ENCODE results near the gene CWF19L2.
"Not testable (repeated sequence)": the region's sequence is repeated elsewhere in the genome, so short reads cannot be mapped to it uniquely, and the experiment has no call there.

The CWF19L2 gene

DNA sequence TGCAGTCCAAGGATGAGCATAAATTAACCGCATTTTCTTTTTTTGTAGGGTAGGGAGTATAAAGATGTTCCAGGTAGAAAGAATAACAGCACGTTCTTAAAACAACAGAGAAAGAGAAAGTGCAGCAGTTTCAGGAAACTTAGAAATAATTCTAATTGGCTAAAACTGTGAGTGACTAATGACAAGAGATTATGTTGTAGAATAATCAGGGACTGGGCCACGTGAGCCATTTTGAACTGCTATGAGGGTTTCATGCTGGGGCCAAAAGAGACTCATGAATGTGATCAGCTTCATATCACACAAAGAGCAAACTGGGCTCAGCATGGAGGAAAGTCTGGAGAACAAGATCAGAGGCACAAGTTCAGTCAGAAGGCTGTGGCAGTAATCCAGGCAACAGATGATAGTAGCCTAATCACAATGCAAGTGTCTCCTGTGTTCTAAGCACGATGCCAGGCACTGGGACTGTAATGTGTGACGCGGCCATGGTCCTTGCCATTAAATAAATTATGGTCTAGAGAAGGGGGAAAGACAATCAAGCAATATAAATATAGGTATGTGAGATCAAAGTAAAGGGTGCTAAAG is 17.9 kb downstream of the CWF19L2 start:
- no peak for DNase-seq (ENCODE audit: low read depth in 3 of 3, low spot score in 1 of 3)

DNA sequence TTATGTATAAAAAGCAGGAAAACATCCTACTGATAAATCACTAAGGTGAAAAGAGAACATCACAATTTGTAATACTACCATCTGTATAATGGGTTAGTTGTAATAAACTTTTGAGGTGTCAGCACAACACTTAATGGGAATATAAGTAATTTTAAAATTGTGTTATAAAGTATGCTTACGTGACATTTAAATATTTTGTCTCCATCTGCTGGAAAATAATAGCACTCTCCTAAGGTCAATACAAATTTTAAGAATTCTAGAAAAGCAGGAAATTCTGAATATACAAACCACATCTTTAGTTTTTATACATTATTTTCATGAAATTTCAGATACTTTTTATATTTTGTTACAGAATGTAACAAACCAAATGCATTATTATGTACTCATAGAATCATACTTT is 19.5 kb downstream of the CWF19L2 start:
- no peak for DNase-seq (ENCODE audit: low read depth in 3 of 3, low spot score in 1 of 3)

DNA sequence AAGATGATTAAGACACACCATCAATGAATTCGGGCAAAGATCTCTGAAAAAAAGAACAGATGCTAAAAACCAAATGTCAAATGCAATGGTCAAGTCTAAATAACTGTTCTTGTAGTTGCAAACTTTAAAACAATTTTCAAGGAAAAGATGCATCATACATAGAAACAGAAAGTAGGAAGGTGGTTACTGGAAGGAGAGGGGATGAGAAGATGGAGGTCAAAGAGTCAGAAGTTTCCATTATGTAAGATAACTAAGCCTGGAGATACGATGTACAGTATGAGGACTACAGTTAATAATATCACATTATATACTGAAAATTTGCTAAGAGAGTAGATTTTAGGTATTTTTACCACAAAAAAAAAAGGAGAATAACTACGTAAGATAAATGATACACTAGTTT is 27.1 kb downstream of the CWF19L2 start:
- no peak for DNase-seq (ENCODE audit: low read depth in 3 of 3, low spot score in 1 of 3)

DNA sequence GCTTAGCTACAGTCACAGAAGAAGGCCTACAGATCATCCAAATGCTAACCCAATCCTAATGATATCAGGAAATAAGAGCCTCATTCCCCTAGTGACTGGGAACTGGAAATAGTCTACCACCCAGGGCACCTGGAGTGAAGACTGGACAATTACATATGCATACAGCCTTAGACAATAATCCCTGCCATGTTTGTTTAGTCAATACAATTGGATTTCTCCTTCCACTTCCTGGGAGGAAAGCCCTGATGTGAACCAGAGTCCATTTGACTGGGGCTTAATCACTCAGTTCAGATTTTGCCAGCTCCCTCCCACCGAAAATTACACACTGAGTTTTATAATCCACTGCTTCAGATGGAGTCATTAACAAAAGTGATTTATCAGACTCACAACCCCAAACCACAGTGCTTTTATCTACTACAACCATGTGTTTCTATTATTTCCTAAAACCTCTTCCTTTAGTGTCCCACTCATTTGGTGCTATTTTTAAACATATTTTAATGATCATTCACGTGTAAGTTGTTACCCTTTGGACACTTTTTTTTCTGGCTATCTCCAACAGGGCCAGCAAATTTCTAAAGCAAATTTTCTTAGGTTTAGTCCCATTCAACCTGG is 29.9 kb downstream of the CWF19L2 start:
- DNase-seq (ENCODE audit: low read depth in 3 of 3, low spot score in 1 of 3): no peak

DNA sequence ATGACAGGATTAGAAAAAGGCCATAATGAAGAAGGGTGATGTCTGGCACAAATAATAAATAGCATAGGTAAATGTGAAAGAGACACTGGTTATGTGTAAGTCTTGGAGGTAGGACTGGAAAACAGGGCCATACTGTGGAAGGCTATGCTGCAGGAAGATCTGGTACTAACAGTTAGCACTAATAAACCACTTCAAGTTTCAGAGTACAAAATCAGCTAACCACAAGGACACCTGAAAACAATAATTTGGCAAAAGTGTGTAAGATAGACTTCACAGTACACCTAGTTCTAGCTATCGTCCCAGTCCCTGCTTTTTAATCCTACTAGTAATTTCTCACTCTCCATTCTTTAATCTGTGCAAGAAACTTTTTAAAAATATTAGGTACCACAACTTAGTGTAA is 44.3 kb downstream of the CWF19L2 start:
- DNase-seq (ENCODE audit: low read depth in 3 of 3, low spot score in 1 of 3): no peak

DNA sequence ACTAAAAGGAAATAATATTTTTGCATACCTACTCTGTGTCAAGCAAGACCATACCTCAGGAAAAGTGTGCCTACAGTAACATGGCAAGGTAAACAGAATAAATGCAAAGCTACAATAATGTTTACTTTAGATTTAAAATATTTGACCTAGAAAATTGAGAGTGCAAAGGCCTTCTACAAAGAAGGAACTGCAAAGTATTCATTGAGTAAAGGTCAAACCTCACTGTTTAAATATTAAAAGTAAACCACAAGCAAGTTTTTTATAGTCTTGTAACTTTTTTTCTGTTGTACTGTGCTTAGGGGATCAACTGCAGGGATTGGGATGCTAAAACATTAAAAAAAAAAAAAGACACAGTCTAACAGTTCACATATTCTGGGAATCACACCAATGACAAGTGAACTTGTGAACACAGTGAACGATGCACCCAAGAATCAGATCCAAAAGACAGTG is 48.8 kb downstream of the CWF19L2 start:
- DNase-seq (ENCODE audit: low read depth in 3 of 3, low spot score in 1 of 3): no peak

DNA sequence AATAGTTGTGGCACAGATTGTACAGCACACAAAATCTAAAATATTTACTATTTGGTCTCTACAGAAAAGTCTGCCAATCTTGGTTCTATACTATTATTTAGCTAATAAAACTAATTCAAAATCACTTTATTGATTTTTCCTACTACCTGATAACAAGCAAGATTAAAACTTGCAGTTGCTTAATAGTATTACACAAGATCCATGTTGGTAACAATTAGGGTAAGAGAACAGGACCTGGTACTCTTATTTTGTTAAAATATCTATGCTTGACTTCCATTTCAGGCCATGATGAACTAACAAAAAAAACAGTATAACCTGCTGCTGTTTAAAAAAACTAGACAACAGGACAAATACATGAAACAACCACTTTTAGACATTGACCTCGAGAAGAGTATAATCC is 52.4 kb downstream of the CWF19L2 start:
- DNase-seq (ENCODE audit: low read depth in 3 of 3, low spot score in 1 of 3): no peak

DNA sequence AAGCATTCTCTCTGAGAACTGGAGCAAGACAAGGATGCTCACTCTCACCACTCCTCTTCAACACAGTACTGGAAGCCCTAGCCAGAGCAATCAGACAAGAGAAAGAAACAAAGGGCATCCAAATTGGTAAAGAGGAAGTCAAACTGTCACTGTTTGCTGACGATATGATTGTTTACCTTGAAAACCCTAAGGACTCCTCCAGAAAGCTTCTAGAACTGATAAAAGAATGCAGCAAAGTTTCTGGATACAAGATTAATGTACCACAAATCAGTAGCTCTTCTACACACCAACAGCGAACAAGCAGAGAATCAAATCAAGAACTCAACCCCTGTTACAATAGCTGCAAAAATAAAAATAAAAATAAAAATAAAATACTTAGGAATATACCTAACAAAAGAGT is 56.5 kb downstream of the CWF19L2 start:
- not testable (repeated sequence) for DNase-seq (ENCODE audit: low read depth in 3 of 3, low spot score in 1 of 3)

DNA sequence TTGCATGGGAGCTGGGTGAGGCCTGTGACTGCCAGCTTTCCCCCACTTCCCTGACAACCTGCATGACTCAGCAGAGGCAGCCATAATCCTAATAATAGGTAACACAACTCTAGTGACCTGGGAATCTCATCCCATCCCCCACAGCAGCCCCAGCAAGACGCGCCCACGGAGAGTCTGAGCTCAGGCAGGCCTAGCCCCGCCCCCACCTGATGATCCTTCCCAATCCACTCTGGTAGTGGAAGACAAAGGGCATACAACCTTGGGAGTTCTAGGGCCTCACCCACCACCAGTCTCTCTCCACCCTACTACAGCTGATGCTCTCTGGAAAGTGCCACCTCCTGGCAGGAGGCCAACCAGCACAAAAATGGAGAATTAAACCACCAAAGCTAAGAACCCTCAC is 60.3 kb downstream of the CWF19L2 start:
- DNase-seq (ENCODE audit: low read depth in 3 of 3, low spot score in 1 of 3): no peak

DNA sequence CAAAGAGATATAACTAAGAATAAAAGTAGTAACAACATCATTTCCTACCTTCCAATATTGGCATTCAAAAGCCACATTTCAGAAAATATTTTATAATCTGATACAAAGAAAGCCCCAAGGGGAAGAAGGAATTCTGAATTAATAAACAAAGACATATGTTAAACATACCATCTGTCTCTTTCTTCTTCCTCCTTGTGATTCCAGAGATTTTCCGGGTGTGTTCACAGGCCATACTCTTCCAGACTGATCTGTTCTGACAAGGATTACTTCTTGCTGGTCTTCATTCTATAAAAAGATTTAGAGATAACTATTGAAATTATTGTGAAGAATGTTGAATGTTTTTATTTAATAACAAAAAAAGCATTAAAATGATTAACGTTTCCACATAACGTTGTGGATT is 65.0 kb downstream of the CWF19L2 start:
- no peak for DNase-seq (ENCODE audit: low read depth in 3 of 3, low spot score in 1 of 3)

DNA sequence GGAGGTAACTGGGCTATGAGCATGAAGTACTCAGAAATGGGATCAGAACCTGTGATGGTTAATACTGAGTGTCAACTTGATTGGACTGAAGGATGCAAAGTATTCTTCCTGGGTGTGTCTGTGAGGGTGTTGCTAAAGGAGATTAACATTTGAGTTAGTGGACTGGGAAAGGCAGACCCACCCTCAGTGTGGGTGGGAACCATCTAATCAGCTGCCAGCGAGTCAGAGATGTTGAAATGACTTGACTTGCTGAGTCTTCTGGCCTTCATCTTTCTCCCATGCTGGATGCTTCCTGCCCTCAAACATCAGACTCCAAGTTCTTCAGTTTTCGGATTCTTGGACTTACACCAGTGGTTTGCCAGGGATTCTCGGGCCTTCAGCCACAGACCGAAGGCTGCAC is 66.9 kb downstream of the CWF19L2 start:
- not testable (repeated sequence) for DNase-seq (ENCODE audit: low read depth in 3 of 3, low spot score in 1 of 3)

DNA sequence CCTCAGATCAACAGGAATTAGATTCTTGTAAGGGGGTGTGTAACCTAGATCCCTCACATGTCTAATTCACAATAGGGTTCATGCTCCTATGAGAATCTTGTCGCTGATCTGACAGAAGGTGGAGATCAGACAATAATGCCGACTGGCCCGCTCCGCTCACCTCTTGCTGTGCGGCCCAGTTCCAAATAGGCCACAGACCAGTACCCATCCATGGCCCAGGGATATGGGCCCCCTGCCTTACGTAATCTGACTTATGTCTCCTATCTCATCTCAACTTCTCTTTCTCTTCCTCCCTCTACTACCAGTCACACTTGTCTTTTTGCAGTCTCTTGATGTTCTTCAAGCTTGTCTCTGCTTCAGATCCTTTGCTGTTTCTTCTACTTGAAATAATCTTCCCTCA is 70.0 kb downstream of the CWF19L2 start:
- no peak for DNase-seq (ENCODE audit: low read depth in 3 of 3, low spot score in 1 of 3)

DNA sequence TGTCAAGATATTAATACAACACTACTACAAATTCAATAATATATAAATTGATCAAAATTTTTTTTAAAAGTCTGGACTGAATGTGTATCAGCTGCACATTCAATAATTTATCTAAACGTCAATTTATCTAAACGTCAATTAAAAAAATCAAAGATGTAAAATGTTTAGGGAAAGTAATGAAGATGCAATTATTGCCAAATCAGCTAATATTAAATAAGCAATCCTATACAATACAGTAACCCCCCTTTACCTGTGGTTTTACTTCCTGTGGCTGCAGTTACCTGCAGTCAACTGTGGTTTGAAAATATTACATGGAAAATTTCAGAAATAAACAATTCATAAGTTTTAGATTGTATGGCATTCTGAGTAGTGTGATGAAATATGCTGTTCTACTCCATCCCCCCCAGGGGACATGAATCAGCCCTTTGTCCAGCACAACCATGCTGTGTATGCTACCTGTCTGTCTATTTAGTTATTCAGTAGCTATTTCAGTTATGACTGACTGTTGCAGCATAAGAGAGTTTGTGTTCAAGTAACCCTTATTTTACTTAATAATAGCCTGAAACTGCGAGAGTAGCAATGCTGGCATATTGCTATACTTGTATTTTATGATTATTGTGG is 72.2 kb downstream of the CWF19L2 start:
- DNase-seq (ENCODE audit: low read depth in 3 of 3, low spot score in 1 of 3): no peak

DNA sequence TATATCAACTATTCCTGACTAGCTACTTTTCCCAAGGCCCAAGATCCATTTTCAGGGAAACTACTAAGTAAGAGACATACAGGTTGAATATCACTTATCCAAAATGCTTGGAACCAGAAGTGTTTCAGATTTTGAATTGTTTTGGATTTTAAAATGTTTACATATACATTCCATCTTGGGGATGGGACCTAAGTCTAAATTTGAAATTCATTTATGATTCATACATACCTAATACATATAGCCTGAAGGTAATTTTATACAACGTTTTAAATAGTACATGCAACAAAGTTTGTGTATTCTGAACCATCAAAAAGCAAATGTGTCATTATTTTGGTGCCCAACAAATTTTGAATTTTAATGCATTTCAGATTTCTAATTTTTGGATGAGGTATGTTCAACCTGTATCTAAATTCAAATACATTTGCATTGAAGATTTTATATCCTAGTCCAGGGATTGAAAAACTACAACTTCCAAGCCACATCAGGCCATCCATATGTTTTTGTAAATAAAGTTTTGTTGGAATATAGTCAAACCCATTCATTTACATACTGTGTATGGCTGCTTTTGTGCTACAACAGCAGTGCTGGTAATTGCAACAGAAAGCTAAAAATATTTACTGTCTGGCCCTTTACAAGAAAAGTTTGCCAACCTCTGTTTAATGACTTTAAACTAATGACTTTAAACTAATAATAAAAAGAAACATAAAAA is 73.3 kb downstream of the CWF19L2 start:
- no peak for DNase-seq (ENCODE audit: low read depth in 3 of 3, low spot score in 1 of 3)

DNA sequence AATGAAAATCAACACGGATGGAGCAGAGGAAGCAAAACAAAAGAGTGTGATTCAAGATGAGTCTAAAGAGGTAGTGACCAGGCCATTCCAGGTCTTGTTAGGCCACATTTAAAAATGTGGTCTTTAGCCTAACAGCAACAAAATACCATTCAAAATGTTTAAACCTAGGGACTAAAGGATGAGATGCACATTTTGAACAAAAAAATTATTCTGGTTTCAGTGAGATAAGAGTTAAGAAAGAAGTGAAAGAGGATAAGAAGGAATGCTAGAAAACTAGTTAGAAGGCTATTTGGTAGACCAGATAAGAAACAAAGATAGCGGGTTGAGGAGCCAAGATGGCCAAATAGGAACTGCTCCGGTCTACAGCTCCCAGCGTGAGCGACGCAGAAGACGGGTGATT is 85.2 kb downstream of the CWF19L2 start:
- DNase-seq (ENCODE audit: low read depth in 3 of 3, low spot score in 1 of 3): no peak

DNA sequence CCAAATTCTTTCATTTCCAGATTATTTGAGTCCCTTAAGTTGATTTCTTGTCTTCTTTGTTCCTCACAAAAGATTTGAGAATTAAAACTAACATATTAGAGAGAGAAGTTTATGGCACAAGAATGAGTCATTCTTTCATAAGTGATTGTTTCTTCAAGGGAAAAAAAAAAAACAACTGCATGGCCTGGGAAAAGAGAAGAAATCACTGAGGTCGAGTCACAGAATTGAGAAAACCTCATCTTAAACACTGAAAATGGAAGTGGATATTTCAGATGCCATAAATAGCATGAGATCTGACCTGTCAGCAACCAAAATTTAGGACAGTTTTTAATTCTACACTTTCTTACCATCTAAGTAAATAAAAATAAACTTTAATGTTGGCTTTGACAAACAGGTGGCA is 87.2 kb downstream of the CWF19L2 start:
- DNase-seq (ENCODE audit: low read depth in 3 of 3, low spot score in 1 of 3): no peak

DNA sequence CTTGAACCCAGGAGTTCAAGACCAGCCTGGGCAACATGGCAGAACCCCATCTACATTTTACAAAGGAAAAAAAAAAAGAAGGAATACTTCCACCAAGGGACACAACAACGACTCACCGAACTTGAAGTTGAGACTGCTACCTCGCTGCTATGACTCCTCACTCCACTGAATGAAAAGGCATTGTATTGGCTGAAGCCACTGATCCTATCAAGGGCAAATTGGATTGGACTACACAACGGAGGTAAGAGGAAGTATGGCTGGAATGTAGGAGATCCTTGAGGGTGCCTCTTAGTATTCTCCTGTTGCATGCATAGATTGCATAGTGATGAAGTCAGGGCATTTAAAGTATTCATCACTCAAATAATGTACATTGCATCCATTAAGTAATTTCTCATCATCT is 97.9 kb downstream of the CWF19L2 start:
- no peak for DNase-seq (ENCODE audit: low read depth in 3 of 3, low spot score in 1 of 3)

DNA sequence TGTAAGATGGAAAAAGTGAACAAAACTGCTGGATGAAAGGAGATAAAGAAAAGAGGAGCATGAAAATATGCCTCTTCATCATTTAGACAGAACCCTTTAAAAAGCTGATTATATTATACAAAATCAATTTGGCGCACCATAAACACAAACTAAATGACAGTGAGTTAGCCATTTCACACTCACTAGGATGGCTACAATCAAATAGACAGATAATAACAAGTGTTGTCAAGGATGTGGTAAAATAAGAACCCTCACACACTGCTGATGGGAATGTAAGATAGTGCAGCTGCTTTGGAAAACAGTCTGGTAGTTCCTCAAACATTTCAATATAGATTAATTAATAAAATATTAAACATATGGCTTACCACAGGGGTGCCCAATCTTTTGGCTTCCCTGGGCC is 99.7 kb downstream of the CWF19L2 start:
- no peak for DNase-seq (ENCODE audit: low read depth in 3 of 3, low spot score in 1 of 3)

DNA sequence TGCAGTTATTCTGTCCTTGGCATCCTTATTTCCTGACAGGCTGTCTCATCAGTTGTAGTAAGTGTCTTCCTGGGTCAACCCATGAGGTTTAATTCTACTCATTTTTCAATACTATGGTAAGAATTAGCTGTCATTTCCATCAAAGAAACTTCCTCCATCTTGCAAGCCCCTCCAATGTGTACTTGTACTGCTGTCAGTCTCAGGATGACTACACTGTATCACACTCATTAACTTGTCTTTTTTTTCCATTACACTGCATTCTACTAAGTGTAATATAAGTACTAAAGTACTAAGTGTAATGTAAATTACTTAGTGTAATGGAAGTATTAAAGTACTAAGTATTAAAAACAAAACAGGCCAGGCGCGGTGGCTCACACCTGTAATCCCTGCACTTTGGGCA is 102.8 kb downstream of the CWF19L2 start:
- DNase-seq (ENCODE audit: low read depth in 3 of 3, low spot score in 1 of 3): no peak

DNA sequence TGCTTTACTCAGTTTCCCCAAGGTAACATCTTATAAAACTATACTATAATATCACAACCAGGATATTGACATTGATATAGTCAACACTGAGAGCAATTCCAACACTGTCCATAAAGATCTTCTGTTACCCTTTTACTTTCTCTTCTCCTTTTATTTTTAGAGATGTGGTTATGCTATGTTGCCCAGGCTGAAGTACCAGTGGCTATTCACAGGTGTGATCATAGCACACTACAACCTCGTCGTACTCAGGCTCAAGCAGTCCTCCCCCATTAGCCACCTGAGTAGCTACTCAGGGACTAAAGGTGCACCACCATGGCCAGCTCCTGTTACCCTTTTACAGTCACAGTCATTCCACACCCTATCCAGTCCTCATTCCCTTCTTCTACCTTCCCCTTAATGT is 119.7 kb downstream of the CWF19L2 start:
- no peak for DNase-seq (ENCODE audit: low read depth in 3 of 3, low spot score in 1 of 3)

DNA sequence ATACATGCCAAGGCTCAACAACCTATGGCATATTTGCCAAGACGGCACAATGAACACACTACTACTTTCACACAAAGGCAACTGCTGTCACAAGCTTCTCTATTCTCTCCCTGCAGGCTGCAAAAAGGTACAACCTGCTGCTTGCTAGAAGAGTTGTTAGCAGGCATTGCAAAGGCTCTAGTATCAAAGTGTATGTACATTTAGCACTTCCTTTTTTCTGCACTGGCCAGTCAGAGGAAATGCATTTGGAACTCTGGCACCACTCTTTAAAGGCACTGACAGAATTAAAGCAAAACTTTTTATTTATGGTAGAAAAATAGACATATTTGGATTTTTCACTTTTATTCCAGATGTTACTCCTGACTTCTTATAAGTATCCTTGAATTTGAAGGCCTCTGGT is 125.9 kb downstream of the CWF19L2 start:
- no peak for DNase-seq (ENCODE audit: low read depth in 3 of 3, low spot score in 1 of 3)

DNA sequence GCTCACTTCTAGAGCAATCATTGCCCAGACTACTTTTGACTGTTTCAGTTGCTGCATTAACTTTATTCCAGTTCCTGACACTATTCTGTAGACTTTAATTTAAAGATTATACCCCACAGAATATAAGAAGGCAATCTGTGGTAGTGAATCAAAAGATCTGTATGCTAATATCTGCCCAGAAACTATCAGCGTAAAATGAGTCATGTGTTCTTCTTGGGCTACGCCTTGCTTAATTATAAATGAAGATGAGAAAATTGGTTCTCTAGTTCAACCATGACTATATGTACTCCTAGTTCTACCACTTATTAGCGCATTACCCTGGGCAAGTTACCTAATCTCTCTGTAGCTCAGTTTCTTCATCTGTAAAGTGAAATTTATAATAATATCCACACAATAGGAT is 128.5 kb downstream of the CWF19L2 start:
- no peak for DNase-seq (ENCODE audit: low read depth in 3 of 3, low spot score in 1 of 3)

Data from stimulated activated CD4-positive, alpha-beta T cell treated with anti-CD3 and anti-CD28 coated beads, TNF-alpha, amount 100 ng/mL, for 1 hour (primary cell).